Stimulated activated CD4-positive, alpha-beta T cell treated with anti-CD3 and anti-CD28 coated beads, TNF-alpha, amount 100 ng/mL, for 1 hour (primary cell): ENCODE results near the gene PLCB2.

Experiments
- DNase-seq, 3 donors: peaks; one replicate each; pipeline ENCODE4 v3.0.0-alpha.2; 2020; ENCODE audit warnings: low read depth in 3 of 3, low spot score in 1 of 3

PLCB2 gene

GRCh38 chr15:40240619-40241221 is 67.0 kb downstream of the PLCB2 start:
- DNase-seq = no peak

DNA sequence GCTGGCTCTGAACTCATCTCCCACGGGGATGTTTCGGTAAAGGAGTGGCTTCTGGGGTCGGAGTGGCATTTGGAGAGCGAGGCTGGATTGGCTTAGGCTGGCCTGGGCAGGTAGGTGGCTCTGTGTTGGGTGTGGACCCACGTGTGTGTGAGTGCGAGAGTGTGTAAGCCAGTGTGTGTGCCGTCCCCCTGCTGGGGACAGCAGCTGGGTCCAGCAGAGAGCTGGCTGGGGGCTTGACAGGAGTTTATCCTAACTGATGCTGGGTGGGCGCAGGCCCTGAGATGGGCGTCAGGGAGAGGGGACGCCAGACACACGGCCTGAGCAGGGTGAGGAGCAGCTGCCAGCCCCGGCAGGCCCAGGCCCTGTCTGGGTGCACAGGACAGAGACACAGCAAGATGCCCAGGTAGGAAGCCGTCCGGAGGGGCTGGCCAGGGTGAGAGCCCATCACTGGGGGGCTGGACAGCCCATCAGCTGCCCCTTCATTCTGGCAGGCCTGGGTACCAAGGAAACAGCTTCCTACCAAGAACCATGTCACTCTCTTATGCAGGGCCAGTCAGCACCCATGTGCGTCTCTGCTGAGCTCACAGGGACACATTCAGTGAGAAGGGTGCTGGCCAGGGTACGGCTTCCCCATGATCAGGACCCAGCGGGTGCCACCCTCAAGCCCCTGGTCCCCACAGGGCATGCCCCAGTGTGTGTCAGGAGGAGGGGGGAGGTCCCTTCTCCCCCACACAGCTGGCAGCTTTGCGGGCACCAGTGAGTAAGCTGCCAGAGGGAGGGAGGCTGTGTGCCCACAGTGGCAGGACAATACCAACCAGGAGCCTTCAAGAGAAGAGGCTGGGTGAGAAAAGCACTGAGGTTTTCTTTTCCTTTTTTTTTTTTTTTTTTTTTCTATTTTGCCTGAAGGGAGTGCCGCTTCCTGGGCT is 67.8 kb downstream of the PLCB2 start:
- no peak for DNase-seq

DNA sequence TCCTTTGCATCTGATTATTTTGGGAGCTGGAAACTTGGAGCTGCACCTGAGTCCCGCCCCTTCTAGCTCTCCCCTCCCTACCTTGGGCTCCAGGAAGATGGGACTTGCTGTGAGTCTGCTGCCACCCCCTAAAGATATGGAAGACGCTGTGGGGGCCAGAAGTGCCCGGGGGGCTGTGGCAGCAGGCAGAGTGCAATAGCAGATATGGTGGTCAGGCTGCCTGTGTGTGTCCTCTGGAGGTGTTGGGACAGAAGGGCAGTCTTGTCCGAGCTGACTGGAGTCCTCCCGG is 68.4 kb downstream of the PLCB2 start:
- DNase-seq = no peak

DNA sequence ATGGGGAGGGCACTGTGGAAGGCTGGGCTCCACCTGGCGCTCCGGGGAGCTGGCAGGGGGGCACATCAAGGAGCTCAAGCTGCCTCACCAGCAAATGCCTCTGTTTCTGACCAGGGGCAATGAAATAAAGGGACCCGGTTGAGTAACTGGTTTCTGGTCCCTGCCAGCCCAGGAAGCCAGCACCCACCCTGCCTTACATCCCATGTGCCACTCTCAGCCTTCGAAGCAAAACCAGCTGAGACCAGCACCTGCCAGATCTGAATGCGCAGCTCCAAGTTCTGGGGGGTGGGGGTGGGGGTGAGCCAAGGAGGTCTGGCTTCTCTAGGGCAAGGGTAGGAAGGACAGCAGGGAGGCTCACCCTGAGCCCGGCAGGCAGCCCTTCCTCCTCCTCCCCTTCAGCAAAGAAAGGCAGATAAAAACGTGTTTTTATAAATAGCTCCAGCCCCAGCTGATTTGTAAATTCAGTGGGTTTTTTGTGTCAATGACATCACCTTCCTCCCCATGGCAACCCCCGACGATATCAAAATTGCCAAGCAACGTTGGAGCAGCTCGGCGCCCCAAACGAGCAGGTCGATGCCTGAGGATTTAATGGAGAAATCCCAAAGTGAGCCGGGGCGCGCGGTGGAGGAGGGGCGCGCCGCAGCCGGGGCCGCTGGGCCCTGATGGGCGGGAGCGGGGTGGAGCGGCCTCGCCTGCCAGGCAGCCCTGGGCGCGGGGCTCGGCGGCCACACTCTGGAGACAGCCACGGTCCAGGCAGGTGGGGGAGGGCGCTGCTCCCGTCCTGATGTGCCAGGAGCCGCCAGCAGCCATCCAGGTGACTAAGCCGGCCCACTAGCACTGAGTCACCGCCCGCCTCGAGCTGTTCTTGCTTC is 69.0 kb downstream of the PLCB2 start, which contains the start of gene PAK6:
Gene PAK6, plus strand, starts transcription at position 532 of the 872 bp plus-strand sequence. CDS start 25,723 bp downstream, outside the sequence.
- peak in 1 of 3 donors; percentile 24 for DNase-seq
